DMS 273 (cell line): ENCODE data around the gene RPH3AL.
"Not testable (repeated sequence)": the region's sequence is repeated elsewhere in the genome, so short reads cannot be mapped to it uniquely, and the experiment has no call there.

ENCODE experiments used
- DNase-seq: peaks from one replicate; lab custom pipeline; 2025; ENCODE audit not compliant: unreplicated experiment; lab: John Stamatoyannopoulos, UW

RPH3AL gene

GRCh38 chr17:283911-284675 is 68.5 kb downstream of the RPH3AL start:
- no peak for DNase-seq

- no peak for DNase-seq
Measured at GRCh38 chr17:282912-283882, 69.4 kb downstream of the RPH3AL start.

GRCh38 chr17:282000-282911 is 70.4 kb downstream of the RPH3AL start:
- no peak for DNase-seq

- DNase-seq, result no peak
Measured at GRCh38 chr17:281365-281999, 71.1 kb downstream of the RPH3AL start.

- peak; percentile 24 for DNase-seq
Measured at GRCh38 chr17:280901-281300, 71.7 kb downstream of the RPH3AL start.

GRCh38 chr17:280216-280615 is 72.4 kb downstream of the RPH3AL start:
- DNase-seq, result no peak

- DNase-seq, result no peak
Measured at GRCh38 chr17:279776-280175, 72.8 kb downstream of the RPH3AL start.

GRCh38 chr17:279331-279730 is 73.3 kb downstream of the RPH3AL start:
- DNase-seq, result no peak

- no peak for DNase-seq
Measured at GRCh38 chr17:278676-279059, 73.9 kb downstream of the RPH3AL start.

GRCh38 chr17:278055-278675 is 74.4 kb downstream of the RPH3AL start:
- DNase-seq, result no peak

GRCh38 chr17:274902-275301 is 77.7 kb downstream of the RPH3AL start:
- DNase-seq, result no peak

GRCh38 chr17:273981-274832 is 78.4 kb downstream of the RPH3AL start:
- DNase-seq, result no peak

GRCh38 chr17:272856-273255 is 79.8 kb downstream of the RPH3AL start:
- DNase-seq, result not testable (repeated sequence)

- DNase-seq, result not testable (repeated sequence)
Measured at GRCh38 chr17:271928-272623, 80.5 kb downstream of the RPH3AL start.

GRCh38 chr17:269616-270514 is 82.7 kb downstream of the RPH3AL start:
- peak; percentile 89 for DNase-seq

- no peak for DNase-seq
Measured at GRCh38 chr17:266701-267667, 85.6 kb downstream of the RPH3AL start.
